SK-N-SH treated with all-trans-retinoic acid at 6 μM for 48 hours (cell line): ENCODE measurements around the gene CD74.

Experiments used
- ATAC-seq: fragments of 200-7000 bp; cut with Tn5 transposase; 3 replicates; pipeline ENCODE4 v1.9.1; 2020; ENCODE audit warnings: mild to moderate bottlenecking, moderate library complexity
- ARNTL ChIP-seq: fragments of 450-650 bp; formaldehyde crosslinking; IDR thresholded peaks from 2 replicates; pipeline ENCODE4 v1.5.0; 2020; ENCODE audit warnings: low read depth, mild to moderate bottlenecking, moderate library complexity, borderline replicate concordance
- BACH2 ChIP-seq: fragments of 250-450 bp; sonication (Bioruptor Pico); IDR thresholded peaks from 2 replicates; pipeline ENCODE4 v1.9.0; 2021; ENCODE audit warnings: mild to moderate bottlenecking, borderline replicate concordance
- CREB5 ChIP-seq: fragments of 250-450 bp; sonication (Bioruptor Pico); IDR thresholded peaks from 2 replicates; pipeline ENCODE4 v1.5.1; 2020; ENCODE audit warnings: low read depth, mild to moderate bottlenecking, moderate library complexity
- ESRRG ChIP-seq: fragments of 250-450 bp; sonication (Bioruptor Pico); IDR thresholded peaks from 2 replicates; pipeline ENCODE4 v1.6.1; 2021; ENCODE audit warnings: mild to moderate bottlenecking
- GLIS3 ChIP-seq: fragments of 250-450 bp; sonication (Bioruptor Pico); IDR thresholded peaks from 2 replicates; pipeline ENCODE4 v1.5.0; 2020; ENCODE audit warnings: mild to moderate bottlenecking, moderate library complexity
- ISL1 ChIP-seq: fragments of 250-450 bp; sonication (Bioruptor Pico); IDR thresholded peaks from 2 replicates; pipeline ENCODE4 v2.1.2; 2022; ENCODE audit warnings: mild to moderate bottlenecking, moderate library complexity
- OSR1 ChIP-seq: fragments of 250-450 bp; sonication (Bioruptor Pico); IDR thresholded peaks from 2 replicates; pipeline ENCODE4 v1.8.0; 2022; ENCODE audit warnings: moderate library complexity, mild to moderate bottlenecking, inconsistent platforms
- POU6F1 ChIP-seq: fragments of 250-450 bp; sonication (Bioruptor Pico); IDR thresholded peaks from 2 replicates; pipeline ENCODE4 v1.8.0; 2021; ENCODE audit warnings: low read depth, mild to moderate bottlenecking, moderate library complexity, borderline replicate concordance
- PPARA ChIP-seq: fragments of 250-450 bp; sonication (Bioruptor Pico); IDR thresholded peaks from 2 replicates; pipeline ENCODE4 v1.5.0; 2020; ENCODE audit warnings: mild to moderate bottlenecking, borderline replicate concordance
- RARB ChIP-seq: fragments of 250-450 bp; sonication (Bioruptor Pico); IDR thresholded peaks from 2 replicates; pipeline ENCODE4 v1.8.0; 2021; ENCODE audit warnings: mild to moderate bottlenecking, moderate library complexity
- SNAI2 ChIP-seq: fragments of 250-450 bp; sonication (Bioruptor Pico); IDR thresholded peaks from 2 replicates; pipeline ENCODE4 v1.5.0; 2020; ENCODE audit warnings: mild to moderate bottlenecking, moderate library complexity
- TCF4 ChIP-seq: fragments of 250-450 bp; sonication (Bioruptor Pico); IDR thresholded peaks from 2 replicates; pipeline ENCODE4 v1.8.0; 2021; ENCODE audit warnings: mild to moderate bottlenecking, moderate library complexity, borderline replicate concordance
- TOX ChIP-seq: fragments of 250-450 bp; sonication (Bioruptor Pico); IDR thresholded peaks from 2 replicates; pipeline ENCODE4 v1.8.0; 2021; ENCODE audit warnings: mild to moderate bottlenecking, moderate library complexity, borderline replicate concordance
- TSHZ2 ChIP-seq: fragments of 250-450 bp; sonication (Bioruptor Pico); IDR thresholded peaks from 2 replicates; pipeline ENCODE4 v1.5.0; 2020; ENCODE audit warnings: mild to moderate bottlenecking, moderate library complexity
- ZC3H10 ChIP-seq: fragments of 250-450 bp; sonication (Bioruptor Pico); IDR thresholded peaks from 2 replicates; pipeline ENCODE4 v1.5.1; 2021; ENCODE audit warnings: mild to moderate bottlenecking, moderate library complexity
- ZFP3 ChIP-seq: fragments of 250-450 bp; sonication (Bioruptor Pico); IDR thresholded peaks from 2 replicates; pipeline ENCODE4 v1.5.0; 2020; ENCODE audit warnings: mild to moderate bottlenecking, moderate library complexity
- ZFP30 ChIP-seq: fragments of 450-650 bp; formaldehyde crosslinking; IDR thresholded peaks from 2 replicates; pipeline ENCODE4 v1.5.0; 2022; ENCODE audit warnings: mild to moderate bottlenecking, moderate library complexity
- ZNF70 ChIP-seq: fragments of 450-650 bp; formaldehyde crosslinking; IDR thresholded peaks from 2 replicates; pipeline ENCODE4 v1.5.0; 2020; ENCODE audit warnings: mild to moderate bottlenecking, moderate library complexity
- ZNF8 ChIP-seq: fragments of 450-650 bp; formaldehyde crosslinking; IDR thresholded peaks from 2 replicates; pipeline ENCODE4 v1.5.0; 2020; ENCODE audit warnings: mild to moderate bottlenecking, moderate library complexity

The CD74 gene

GRCh38 chr5:150402229-150402773 is 10.4 kb downstream of the CD74 start (continued):
- TF ChIP-seq TSHZ2 (no peak), OSR1 (no peak)

- ATAC-seq, result no peak
- no peak for TF ChIP-seq ZFP30
- TF ChIP-seq ESRRG (CRISPR knock-in tag), result no peak
- TF ChIP-seq ZC3H10 (CRISPR knock-in tag), result no peak
- no peak for TF ChIP-seq TOX
- no peak for TF ChIP-seq CREB5 (CRISPR knock-in tag)
- no peak for TF ChIP-seq BACH2 (CRISPR knock-in tag)
- no peak for TF ChIP-seq TCF4
- no peak for TF ChIP-seq ZNF70 (CRISPR knock-in tag)
- no peak for TF ChIP-seq OSR1
- no peak for TF ChIP-seq ISL1 (CRISPR knock-in tag)
- TF ChIP-seq ARNTL (CRISPR knock-in tag), result no peak
- TF ChIP-seq TSHZ2, result no peak
- no peak for TF ChIP-seq RARB (CRISPR knock-in tag)
- TF ChIP-seq PPARA, result no peak
- TF ChIP-seq ZFP3, result no peak
- TF ChIP-seq SNAI2 (CRISPR knock-in tag), result no peak
- TF ChIP-seq ZNF8 (CRISPR knock-in tag), result no peak
Measured at GRCh38 chr5:150401376-150402228, 11.1 kb downstream of the CD74 start.

GRCh38 chr5:150401076-150401375 is 11.7 kb downstream of the CD74 start:
- TF ChIP-seq BACH2 (CRISPR knock-in tag), result no peak
- TF ChIP-seq ZNF8 (CRISPR knock-in tag), result no peak
- TF ChIP-seq POU6F1 (CRISPR knock-in tag), result no peak
- ATAC-seq, result no peak

GRCh38 chr5:150400316-150401075 is 12.2 kb downstream of the CD74 start:
- no peak for ATAC-seq
- TF ChIP-seq ZFP3 (no peak), ISL1 (CRISPR knock-in tag) (no peak), TSHZ2 (no peak), GLIS3 (CRISPR knock-in tag) (no peak)
